Measurements from ENCODE around the gene TAGAP.

DNA sequence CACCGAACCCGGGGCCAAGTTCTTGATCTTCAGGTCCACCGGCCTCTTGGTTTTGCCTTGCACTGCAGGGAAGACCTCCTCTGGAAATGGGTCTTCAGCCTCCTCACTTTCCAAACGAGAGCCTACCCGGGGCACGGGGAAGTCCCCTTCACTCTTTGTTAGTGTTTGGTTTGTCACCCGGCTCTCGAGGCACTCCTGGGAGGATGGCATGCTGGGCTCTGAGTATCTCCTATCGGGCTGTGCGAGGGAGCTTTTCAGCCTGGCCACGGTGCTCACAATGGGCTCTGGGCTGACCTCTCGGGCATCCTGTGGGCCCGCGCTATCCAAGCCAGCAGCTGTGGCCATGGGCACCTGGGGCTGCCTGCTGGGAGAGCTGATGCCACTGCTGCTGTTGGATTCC lies 8.1 kb downstream of the TAGAP start:
- TF ChIP-seq, protein P1, sequence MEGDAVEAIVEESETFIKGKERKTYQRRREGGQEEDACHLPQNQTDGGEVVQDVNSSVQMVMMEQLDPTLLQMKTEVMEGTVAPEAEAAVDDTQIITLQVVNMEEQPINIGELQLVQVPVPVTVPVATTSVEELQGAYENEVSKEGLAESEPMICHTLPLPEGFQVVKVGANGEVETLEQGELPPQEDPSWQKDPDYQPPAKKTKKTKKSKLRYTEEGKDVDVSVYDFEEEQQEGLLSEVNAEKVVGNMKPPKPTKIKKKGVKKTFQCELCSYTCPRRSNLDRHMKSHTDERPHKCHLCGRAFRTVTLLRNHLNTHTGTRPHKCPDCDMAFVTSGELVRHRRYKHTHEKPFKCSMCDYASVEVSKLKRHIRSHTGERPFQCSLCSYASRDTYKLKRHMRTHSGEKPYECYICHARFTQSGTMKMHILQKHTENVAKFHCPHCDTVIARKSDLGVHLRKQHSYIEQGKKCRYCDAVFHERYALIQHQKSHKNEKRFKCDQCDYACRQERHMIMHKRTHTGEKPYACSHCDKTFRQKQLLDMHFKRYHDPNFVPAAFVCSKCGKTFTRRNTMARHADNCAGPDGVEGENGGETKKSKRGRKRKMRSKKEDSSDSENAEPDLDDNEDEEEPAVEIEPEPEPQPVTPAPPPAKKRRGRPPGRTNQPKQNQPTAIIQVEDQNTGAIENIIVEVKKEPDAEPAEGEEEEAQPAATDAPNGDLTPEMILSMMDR (IDR thresholded peaks at IDR 0.05) = no peak
- no peak for TF ChIP-seq EP300 (IDR thresholded peaks at IDR 0.05)
